GM12874 (cell line): ENCODE data around the gene SLCO4A1.

Source experiments
- CTCF ChIP-seq: IDR thresholded peaks from 2 replicates; pipeline ENCODE4 v1.5.1; 2011; ENCODE audit warnings: low read depth, mild to moderate bottlenecking, control low read depth, low read length, moderate library complexity; ENCODE audit not compliant: insufficient read depth

Gene SLCO4A1

GRCh38 chr20:62633598-62634329 is 8.5 kb upstream of the SLCO4A1 start:
- TF ChIP-seq CTCF: no peak

DNA sequence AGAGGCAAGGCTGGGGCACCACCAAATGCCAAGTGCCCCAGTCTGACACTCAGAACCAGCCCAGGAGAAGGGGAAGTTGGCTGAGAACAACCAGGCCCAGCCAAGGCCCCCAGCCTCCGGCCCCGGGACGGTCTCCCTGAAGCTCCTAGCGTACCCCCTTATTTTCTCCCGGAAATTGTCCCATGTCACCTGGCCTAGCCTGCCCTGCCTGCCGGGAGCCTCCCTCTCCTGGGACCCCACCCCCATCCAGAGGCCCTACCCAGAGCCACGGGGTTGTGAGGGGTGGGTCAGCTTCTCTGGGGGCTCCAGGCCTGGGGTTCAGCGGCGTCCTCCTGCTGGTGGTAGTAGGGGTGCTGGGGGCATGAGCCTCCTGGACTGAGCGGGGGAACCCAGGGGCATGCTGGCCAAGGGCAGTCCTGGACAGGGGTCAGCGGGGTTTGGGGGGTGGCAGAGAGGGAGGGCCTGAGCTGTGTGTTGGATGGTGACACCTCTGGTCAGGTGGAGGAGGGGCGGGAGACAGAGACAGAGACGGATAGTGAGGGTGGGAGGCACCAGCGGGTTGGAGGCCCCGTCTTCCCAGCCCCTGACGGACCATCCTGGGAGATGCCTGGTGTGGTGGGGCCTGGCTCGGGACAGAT is 7.9 kb upstream of the SLCO4A1 start:
- TF ChIP-seq CTCF: no peak

DNA sequence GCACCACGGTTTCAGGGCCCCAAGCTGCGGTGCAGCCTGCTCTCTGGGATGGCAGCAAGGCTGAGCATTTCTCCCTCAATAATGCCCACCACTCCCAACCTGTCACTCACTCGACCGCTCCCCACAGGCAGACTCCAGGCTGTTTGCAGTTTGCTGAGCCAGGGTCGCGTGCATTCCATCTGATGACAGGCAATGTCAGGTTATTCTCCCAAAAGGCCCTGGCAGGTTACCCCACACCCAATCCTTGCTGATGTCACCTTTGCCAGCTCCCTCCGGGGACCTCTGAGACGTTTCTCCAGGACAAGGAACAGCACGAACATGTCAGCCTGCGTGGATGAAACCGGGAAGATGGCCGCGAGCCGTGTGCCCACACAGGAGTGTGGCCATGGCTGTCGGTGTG is 7.1 kb upstream of the SLCO4A1 start:
- TF ChIP-seq CTCF: no peak

DNA sequence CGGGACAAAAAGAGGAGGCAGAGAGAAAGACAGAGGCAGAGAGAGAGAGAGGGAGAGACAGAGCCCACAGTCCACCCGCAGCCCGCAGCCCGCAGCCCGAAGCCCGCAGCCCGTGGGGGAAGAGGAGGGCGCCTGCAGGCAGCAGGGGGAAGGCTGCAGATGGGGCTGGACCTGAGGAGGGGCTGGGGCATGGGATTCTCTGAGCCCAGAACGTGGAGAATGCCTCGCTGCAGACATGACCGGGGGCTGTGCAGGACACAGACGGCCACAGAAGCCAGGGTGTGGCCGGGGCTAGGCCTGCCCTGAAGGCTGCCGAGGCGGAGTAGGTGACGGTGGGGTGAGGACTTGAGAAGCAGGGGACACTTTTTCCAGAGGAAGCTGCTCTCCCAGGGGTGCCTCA is 6.5 kb upstream of the SLCO4A1 start:
- no peak for TF ChIP-seq CTCF

DNA sequence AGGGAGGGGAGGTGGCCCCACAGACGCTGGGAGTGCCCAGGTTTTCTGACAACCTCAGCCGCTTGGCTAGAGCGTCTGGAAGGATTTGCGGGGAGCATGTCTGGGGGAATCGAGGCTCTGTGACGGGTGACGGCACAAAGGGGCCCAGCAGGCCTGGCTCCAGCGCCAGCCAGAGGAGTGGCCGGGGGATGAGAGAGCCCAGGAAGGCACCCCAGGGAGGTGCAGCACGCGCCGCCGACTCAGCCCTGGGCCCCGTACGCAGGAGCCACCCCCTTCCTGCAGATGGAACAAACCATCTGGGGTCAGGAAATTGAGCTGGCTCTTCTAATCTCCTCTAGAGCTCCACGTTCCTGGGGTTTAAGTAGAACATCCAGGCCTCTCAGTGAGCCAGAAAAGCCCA is 5.9 kb upstream of the SLCO4A1 start:
- TF ChIP-seq CTCF: no peak

DNA sequence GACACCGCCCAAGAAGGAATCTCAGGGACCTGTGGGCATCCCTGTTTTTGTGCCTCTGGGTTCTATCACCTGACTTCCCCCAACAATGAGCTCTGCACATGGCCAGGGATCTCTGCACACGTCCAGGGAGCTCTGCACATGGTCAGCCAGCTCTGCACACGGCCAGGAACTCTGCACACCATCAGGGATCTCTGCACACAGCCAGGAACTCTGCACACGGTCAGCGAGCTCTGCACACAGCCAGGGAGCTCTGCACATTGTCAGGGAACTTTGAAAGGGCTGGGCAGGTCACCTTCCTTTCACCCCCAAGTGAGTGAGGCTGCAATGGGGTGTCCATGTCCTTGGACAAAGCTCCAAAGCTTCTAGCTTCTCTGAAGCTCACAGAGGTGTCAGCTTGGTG is 5.2 kb upstream of the SLCO4A1 start:
- no peak for TF ChIP-seq CTCF

DNA sequence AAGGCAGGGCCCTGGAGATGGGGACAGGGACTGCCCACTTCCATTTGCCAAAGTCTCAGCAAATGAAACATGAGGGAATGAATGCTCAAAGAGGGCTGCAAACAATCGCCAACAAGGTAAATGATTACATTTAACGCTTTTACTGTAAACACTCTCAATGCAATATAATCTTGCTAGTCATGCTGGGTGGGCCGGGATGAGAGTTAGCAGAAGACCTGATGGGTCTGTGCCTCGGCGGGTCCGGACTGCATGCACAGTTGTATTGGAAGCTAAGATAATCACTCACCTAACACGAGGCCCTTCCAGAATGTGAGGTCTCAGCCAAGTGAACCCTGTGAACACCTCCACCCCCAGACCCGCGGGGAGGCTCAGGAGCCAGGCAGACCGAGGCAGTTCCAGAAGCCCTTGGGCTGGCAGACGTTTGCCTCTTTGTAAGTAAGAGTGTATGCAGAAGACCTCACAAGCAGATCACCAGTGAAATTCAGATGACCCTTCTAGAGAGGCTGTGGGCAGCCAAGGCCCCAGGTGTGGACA is 4.7 kb upstream of the SLCO4A1 start:
- no peak for TF ChIP-seq CTCF
